GM23248 (cell line): ENCODE data around the gene HERC2.

Experiments used
- EZH2 ChIP-seq: fragments of 200-600 bp; sonication (generic); IDR thresholded peaks from 2 replicates; pipeline ENCODE4 v1.6.1; 2018; ENCODE audit warnings: antibody characterized with exemption, mild to moderate bottlenecking; ENCODE audit not compliant: insufficient read depth, poor library complexity, severe bottlenecking
- EZH2phosphoT487 ChIP-seq: fragments of 200-600 bp; sonication (generic); IDR thresholded peaks from 2 replicates; pipeline ENCODE4 v1.6.1; 2018; ENCODE audit warnings: antibody characterized with exemption, moderate library complexity, mild to moderate bottlenecking, low read depth; ENCODE audit not compliant: insufficient read depth

DNA sequence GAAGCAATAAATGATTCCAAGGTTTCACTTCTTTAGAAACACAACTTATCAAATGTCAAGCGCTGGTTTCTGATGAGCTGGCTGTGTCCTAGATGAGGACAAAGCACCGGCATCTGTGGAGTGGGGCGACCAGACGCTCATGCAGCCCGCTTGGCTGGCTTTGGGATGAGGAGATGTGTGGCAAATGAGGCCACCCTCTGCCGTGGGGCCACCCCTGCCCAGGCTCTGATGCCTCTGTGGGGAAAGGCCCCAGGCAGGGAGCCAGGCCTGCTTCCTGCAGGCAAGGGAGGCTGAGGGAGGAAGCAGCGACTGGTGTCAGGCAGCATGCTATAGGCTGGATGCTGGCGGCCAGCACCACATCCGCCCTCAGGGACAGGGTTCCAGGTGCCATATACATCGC is 102.9 kb downstream of the HERC2 start:
- no peak for TF ChIP-seq EZH2
- TF ChIP-seq EZH2phosphoT487, result no peak
